ENCODE results near the gene PHRF1. TPM values are rescaled to one million over a fixed set of nuclear protein-coding genes. Genes with fewer than 3 reads are reported as not detected.

Gene PHRF1
- total RNA-seq, 1 experiment from 2014 or later, result 43.9 TPM

DNA sequence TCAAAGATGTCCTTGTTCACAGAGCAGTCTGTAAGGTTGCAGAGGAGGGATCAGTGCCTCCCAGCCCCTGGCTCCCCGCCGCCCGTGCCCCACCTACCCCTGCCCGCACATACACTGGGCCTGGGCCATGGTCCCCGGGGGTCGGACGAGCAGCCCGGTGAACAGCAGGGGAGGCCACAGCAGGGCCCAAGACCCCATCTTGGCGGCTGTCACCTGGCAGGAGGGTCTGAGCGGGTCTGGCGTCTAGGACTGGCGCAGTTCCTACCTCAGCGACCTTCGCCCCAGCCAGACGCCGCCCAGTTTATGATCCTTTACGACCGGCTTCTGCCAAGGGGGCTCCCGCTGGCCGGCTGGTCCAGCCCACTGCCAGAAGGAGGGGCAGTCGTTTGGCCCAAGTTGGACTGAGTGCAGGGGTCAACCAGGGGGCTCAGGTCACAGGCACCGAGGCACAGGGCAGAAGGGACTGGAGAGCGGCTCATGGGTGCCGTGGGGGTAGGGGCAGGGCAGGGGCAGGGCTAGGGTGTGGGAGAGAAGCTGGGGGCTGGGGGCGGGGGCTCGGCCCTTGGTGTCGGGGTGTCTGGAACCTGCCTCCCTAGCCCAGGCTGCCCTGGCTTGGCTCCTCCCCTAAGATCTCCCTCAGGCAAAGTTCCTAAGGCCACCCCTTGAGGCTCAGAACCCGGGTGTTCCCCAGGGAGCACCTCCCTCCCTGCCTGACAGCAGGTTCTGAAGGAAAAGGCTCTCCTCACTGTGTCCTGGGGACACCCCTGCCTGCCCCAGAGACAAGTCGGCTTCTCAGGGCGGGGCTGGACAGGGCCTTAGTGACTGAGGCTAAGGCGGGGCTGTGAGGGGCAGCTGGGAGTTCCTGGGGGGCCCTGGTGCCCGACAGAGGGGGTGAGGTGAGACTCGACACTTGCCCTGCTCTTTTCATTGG lies 48.7 kb downstream of the PHRF1 start, which contains the start of gene CDHR5:
Gene CDHR5 (minus strand): TSS at position 251 of the 931 bp plus-strand sequence. CDS start 53 bp downstream, at position 198.
- Histone ChIP-seq H3K36me3 (ENCODE audit: control insufficient read depth, insufficient read depth, low read length) (no peaks in the 10 kb centered on the region), H3K27me3 (replicated peaks; ENCODE audit: control insufficient read depth, insufficient read depth, low read length) (no peaks in the 10 kb centered on the region), H3K4me1 (peaks cover 25% of the 10 kb centered on the region), H3K9me3 (no peaks in the 10 kb centered on the region), H3K4me3 (ENCODE audit: low read depth, low read length) (peak within 1 kb of the TSS; percentile 54)
- peak; percentile 75 to 89 for DNase-seq
- Mint-ChIP-seq H3K27me3 (ENCODE audit: insufficient read depth, unreplicated experiment) (no peaks in the 10 kb centered on the region), H3K4me3 (ENCODE audit: unreplicated experiment) (peak within 1 kb of the TSS; percentile 69), H3K4me1 (ENCODE audit: low read depth, unreplicated experiment) (peaks cover 20% of the 10 kb centered on the region), H3K27ac (ENCODE audit: unreplicated experiment) (peak within 1 kb of the TSS; percentile 50), H3K36me3 (ENCODE audit: insufficient read depth, unreplicated experiment) (peaks cover 54% of the 10 kb centered on the region), H3K9me3 (ENCODE audit: unreplicated experiment) (peaks cover 11% of the 10 kb centered on the region)
- intact Hi-C loops (cut with micrococcal nuclease; ENCODE audit: unreplicated experiment), result loop anchor here (1.0 kb wide), 1 partner anchor 10 kb away; the partner anchor contains the start of gene IRF7
- TF ChIP-seq, protein P1, sequence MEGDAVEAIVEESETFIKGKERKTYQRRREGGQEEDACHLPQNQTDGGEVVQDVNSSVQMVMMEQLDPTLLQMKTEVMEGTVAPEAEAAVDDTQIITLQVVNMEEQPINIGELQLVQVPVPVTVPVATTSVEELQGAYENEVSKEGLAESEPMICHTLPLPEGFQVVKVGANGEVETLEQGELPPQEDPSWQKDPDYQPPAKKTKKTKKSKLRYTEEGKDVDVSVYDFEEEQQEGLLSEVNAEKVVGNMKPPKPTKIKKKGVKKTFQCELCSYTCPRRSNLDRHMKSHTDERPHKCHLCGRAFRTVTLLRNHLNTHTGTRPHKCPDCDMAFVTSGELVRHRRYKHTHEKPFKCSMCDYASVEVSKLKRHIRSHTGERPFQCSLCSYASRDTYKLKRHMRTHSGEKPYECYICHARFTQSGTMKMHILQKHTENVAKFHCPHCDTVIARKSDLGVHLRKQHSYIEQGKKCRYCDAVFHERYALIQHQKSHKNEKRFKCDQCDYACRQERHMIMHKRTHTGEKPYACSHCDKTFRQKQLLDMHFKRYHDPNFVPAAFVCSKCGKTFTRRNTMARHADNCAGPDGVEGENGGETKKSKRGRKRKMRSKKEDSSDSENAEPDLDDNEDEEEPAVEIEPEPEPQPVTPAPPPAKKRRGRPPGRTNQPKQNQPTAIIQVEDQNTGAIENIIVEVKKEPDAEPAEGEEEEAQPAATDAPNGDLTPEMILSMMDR (IDR thresholded peaks at IDR 0.05; ENCODE audit: insufficient read depth in 1 of 2, low read depth in 1 of 2, low read length in 1 of 2, severe bottlenecking in 1 of 2, unreplicated experiment in 1 of 2), result no peak
- POLR2A ChIA-PET, result no interaction called here
- BruUV-seq (replicated peaks), result no TSS peak
- CTCF ChIA-PET, result no interaction called here

DNA sequence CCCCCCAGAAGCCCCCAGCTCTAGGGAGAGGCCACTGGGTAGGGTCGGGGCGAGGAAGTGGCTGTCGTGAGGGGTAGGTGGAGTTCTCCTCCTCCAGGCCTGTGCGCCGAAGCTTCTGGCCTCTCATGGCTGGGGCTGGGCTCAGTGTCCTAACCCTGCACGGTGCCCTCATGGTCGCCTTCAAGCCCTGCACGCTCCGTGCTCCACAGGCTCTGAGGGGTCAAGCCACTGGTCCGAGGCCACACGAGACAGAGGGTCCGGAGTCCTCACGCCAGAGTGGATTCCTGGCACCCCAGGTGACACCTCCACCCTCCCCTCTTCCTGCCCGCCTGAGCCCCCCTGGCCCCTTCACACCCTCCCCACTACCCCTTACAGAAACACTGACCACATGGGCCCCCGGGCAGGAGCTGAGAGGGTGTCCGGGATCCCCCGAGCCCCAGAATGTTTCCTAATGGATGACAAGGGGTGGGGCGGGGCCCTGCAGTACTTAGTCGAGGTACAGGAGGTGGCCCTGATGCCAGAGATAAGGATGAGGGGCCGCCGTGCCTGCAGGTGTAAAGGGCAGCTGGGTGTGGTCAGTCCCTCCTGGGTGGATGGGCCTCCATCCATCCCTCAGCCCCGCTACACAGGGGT lies 49.5 kb downstream of the PHRF1 start:
- no peaks in the 10 kb centered on the region for H3K27me3 ChIP-seq (replicated peaks; ENCODE audit: control insufficient read depth, insufficient read depth, low read length)
- BruUV-seq (replicated peaks), result no TSS peak
- H3K4me1 ChIP-seq, result peaks cover 25% of the 10 kb centered on the region
- H3K9me3 ChIP-seq, result no peaks in the 10 kb centered on the region
- Mint-ChIP-seq H3K9me3 (ENCODE audit: unreplicated experiment) (peaks cover 11% of the 10 kb centered on the region), H3K27me3 (ENCODE audit: insufficient read depth, unreplicated experiment) (no peaks in the 10 kb centered on the region), H3K36me3 (ENCODE audit: insufficient read depth, unreplicated experiment) (peaks cover 49% of the 10 kb centered on the region), H3K4me3 (ENCODE audit: unreplicated experiment) (peak overlapping the region; percentile 69), H3K27ac (ENCODE audit: unreplicated experiment) (peak overlapping the region; percentile 50), H3K4me1 (ENCODE audit: low read depth, unreplicated experiment) (peaks cover 20% of the 10 kb centered on the region)
- intact Hi-C loops (cut with micrococcal nuclease; ENCODE audit: unreplicated experiment), result no loop called here
- H3K4me3 ChIP-seq (ENCODE audit: low read depth, low read length), result peak overlapping the region; percentile 54
- TF ChIP-seq, protein P1 (IDR thresholded peaks at IDR 0.05; ENCODE audit: insufficient read depth in 1 of 2, low read depth in 1 of 2, low read length in 1 of 2, severe bottlenecking in 1 of 2, unreplicated experiment in 1 of 2), result no peak
- ChIA-PET POLR2A (no interaction called here), CTCF (no interaction called here)
- H3K36me3 ChIP-seq (ENCODE audit: control insufficient read depth, insufficient read depth, low read length), result no peaks in the 10 kb centered on the region
- peak in 1 of 2 experiments; percentile 79 for DNase-seq

DNA sequence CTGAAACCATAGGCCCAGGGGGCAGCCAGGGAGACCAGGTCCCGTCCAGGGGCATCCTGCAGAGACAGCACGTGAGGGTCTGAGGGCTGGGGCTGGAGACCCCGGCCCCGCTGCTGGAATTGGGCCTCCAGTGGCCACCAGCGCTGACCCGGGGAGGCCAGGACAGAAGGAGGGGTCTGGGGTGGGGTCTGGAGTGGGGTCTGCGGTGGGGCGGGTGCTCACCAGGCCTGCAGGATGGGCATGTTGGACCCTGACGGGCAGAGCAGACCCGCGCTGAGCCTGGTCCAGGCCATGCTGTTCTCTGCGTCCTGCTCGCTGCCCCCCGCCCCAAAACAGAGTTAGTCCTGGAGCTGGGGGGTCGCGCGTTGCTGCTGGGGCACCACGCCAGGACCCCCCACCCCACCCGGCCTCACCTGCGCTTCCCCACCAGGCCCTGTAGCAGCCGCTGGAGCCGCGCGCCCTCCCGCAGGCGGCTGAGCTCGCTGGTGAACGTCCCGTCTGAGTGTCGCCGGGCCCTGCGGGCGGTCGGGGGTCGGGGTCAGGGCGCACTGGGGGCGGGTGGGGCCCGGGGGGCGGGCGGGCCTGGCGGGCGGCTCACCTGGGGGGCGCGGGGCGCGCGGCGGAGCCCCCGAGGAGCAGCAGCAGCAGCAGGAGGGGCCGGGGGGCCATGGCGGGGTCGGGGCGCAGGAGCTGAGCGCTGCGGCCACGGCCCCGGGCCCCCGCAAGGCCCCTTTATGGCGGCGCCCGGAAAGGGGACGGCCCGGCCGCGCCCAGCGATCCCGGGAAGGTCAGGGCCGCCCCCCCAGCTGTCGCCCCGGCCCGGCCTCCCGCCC lies 50.4 kb downstream of the PHRF1 start, which contains the start of gene SCT:
Gene SCT (minus strand): TSS at position 707 of the 833 bp plus-strand sequence. CDS start 38 bp downstream, at position 669.
- DNase-seq, result no peak
- TF ChIP-seq, protein P1 (IDR thresholded peaks at IDR 0.05; ENCODE audit: insufficient read depth in 1 of 2, low read depth in 1 of 2, low read length in 1 of 2, severe bottlenecking in 1 of 2, unreplicated experiment in 1 of 2), result no peak
- ChIA-PET POLR2A (no interaction called here), CTCF (no interaction called here)
- Mint-ChIP-seq H3K4me1 (ENCODE audit: low read depth, unreplicated experiment) (peaks cover 20% of the 10 kb centered on the region), H3K4me3 (ENCODE audit: unreplicated experiment) (peak within 1 kb of the TSS; percentile 12), H3K36me3 (ENCODE audit: insufficient read depth, unreplicated experiment) (peaks cover 40% of the 10 kb centered on the region), H3K27me3 (ENCODE audit: insufficient read depth, unreplicated experiment) (no peaks in the 10 kb centered on the region), H3K27ac (ENCODE audit: unreplicated experiment) (peak within 1 kb of the TSS; percentile 36), H3K9me3 (ENCODE audit: unreplicated experiment) (peaks cover 11% of the 10 kb centered on the region)
- H3K36me3 ChIP-seq (ENCODE audit: control insufficient read depth, insufficient read depth, low read length), result no peaks in the 10 kb centered on the region
- no TSS peak for BruUV-seq (replicated peaks)
- H3K4me1 ChIP-seq, result peaks cover 25% of the 10 kb centered on the region
- H3K4me3 ChIP-seq (ENCODE audit: low read depth, low read length), result peak within 1 kb of the TSS; percentile 54
- H3K27me3 ChIP-seq (replicated peaks; ENCODE audit: control insufficient read depth, insufficient read depth, low read length), result no peaks in the 10 kb centered on the region
- intact Hi-C loops (cut with micrococcal nuclease; ENCODE audit: unreplicated experiment), result no loop called here
- no peaks in the 10 kb centered on the region for H3K9me3 ChIP-seq

All from Caco-2 (cell line).